ENCODE measurements around the gene ATP11C. TPM values are rescaled to one million over a fixed set of nuclear protein-coding genes. Genes with fewer than 3 reads are reported as not detected.
"Not testable (repeated sequence)": the region's sequence is repeated elsewhere in the genome, so short reads cannot be mapped to it uniquely, and the experiment has no call there.

Gene ATP11C
- total and polyA plus RNA-seq, 2 donors, result 14.6 to 21.6 TPM

GRCh38 chrX:139930916-139931645 lies 1.8 kb downstream of the ATP11C start:
- DNase-seq (ENCODE audit: low read depth in 6 of 9, low spot score in 9 of 9), result peak in 6 of 9 donors; percentile 1 to 45 (median 10)
- Histone ChIP-seq H3K4me3 (ENCODE audit: low read length in 2 of 2) (peak overlapping the region; percentile 62 to 69), H3K9me3 (ENCODE audit: control insufficient read depth in 2 of 2, insufficient read depth in 1 of 2, low read length in 1 of 2) (no peaks in the 10 kb centered on the region), H3K27ac (ENCODE audit: low read depth in 1 of 2, low read length in 1 of 2) (no peak overlapping the region), H3K4me1 (ENCODE audit: control insufficient read depth in 2 of 2, insufficient read depth in 2 of 2, low read length in 2 of 2) (peaks cover 2 to 7% of the 10 kb centered on the region in 2 donors), H3K36me3 (ENCODE audit: control insufficient read depth in 2 of 2, insufficient read depth in 2 of 2, low read length in 1 of 2) (no peaks in the 10 kb centered on the region), H3K27me3 (ENCODE audit: control insufficient read depth in 2 of 2, insufficient read depth in 1 of 2, low read length in 1 of 2) (no peaks in the 10 kb centered on the region)
- 2% methylated on average over 27 of the region's 27 CpGs for WGBS

DNA sequence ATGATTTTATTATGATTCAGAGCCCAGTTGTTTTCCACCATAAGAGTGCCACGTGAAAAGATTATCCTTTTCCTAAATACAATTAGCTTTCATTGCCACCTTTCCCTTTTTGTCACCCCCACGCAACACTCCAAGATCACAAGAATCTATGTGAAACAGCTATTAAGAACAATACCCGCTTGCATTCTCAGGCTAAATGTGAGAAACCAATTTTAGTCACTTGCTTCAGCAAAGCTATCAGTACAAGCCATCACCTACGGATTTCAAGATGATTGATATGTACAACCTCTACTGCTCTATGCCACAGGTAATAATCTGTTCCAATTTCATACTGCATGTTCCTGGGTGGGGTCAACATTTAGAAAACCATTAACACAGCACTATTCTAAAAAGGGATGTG lies 2.5 kb downstream of the ATP11C start:
- 83% methylated on average over 4 of the region's 4 CpGs for WGBS
- H3K4me3 ChIP-seq (ENCODE audit: low read length in 2 of 2), result no peak overlapping the region
- DNase-seq (ENCODE audit: low read depth in 6 of 9, low spot score in 9 of 9), result no peak

DNA sequence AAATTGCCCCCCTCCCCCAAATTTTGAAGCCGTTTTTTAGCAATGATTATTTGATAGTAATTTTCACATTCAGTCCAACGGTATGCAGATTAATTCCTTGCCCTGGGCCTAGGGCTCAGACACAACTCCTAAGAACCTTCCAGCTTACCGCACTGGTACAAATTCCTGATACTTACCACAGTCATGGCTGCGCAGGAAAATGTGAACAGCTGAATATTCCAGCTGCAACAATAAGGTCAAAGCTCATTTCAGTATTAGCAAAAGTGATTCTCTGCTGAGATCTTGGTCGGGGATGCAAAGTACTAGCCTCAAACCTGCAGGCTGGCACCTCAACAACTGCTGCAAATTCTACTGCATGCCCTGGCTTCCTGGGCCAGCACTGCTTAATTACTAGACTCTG lies 3.0 kb downstream of the ATP11C start:
- no peak overlapping the region for H3K27ac ChIP-seq (ENCODE audit: low read depth in 1 of 2, low read length in 1 of 2)
- H3K36me3 ChIP-seq (ENCODE audit: control insufficient read depth in 2 of 2, insufficient read depth in 2 of 2, low read length in 1 of 2), result no peaks in the 10 kb centered on the region
- H3K4me1 ChIP-seq (ENCODE audit: control insufficient read depth in 2 of 2, insufficient read depth in 2 of 2, low read length in 2 of 2), result peaks cover 2 to 7% of the 10 kb centered on the region in 2 donors
- no peak overlapping the region for H3K4me3 ChIP-seq (ENCODE audit: low read length in 2 of 2)
- no peak for DNase-seq (ENCODE audit: low read depth in 6 of 9, low spot score in 9 of 9)
- H3K27me3 ChIP-seq (ENCODE audit: control insufficient read depth in 2 of 2, insufficient read depth in 1 of 2, low read length in 1 of 2), result no peaks in the 10 kb centered on the region
- no peaks in the 10 kb centered on the region for H3K9me3 ChIP-seq (ENCODE audit: control insufficient read depth in 2 of 2, insufficient read depth in 1 of 2, low read length in 1 of 2)
- 94% methylated on average over 5 of the region's 5 CpGs for WGBS

More for the DNA sequence above, 2.5 kb downstream of the ATP11C start:
- Histone ChIP-seq H3K27me3 (ENCODE audit: control insufficient read depth in 2 of 2, insufficient read depth in 1 of 2, low read length in 1 of 2) (no peaks in the 10 kb centered on the region), H3K4me1 (ENCODE audit: control insufficient read depth in 2 of 2, insufficient read depth in 2 of 2, low read length in 2 of 2) (peaks cover 2 to 7% of the 10 kb centered on the region in 2 donors), H3K9me3 (ENCODE audit: control insufficient read depth in 2 of 2, insufficient read depth in 1 of 2, low read length in 1 of 2) (no peaks in the 10 kb centered on the region), H3K36me3 (ENCODE audit: control insufficient read depth in 2 of 2, insufficient read depth in 2 of 2, low read length in 1 of 2) (no peaks in the 10 kb centered on the region), H3K27ac (ENCODE audit: low read depth in 1 of 2, low read length in 1 of 2) (no peak overlapping the region)

DNA sequence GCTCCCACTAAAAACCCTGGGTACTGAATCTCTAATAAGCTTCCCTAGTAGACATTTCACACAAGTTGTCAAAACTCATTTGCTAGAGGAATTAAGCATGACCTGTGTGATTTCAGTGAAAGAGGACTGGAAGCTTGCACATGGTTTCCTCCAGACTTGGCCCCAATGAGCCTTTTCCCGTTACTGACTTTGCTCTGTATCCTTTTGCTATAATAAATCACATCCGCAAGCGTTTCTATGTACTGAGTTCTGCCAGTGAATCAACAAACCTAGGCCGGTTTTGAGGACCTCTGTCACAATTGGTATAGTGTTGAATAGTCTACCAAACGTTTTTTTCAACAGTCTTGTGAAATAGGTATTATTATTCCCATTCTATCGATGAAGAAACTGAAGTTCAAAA lies 8.2 kb downstream of the ATP11C start:
- no peaks in the 10 kb centered on the region for H3K4me1 ChIP-seq (ENCODE audit: control insufficient read depth in 2 of 2, insufficient read depth in 2 of 2, low read length in 2 of 2)
- H3K9me3 ChIP-seq (ENCODE audit: control insufficient read depth in 2 of 2, insufficient read depth in 1 of 2, low read length in 1 of 2), result no peaks in the 10 kb centered on the region
- no peak for DNase-seq (ENCODE audit: low read depth in 6 of 9, low spot score in 9 of 9)
- H3K36me3 ChIP-seq (ENCODE audit: control insufficient read depth in 2 of 2, insufficient read depth in 2 of 2, low read length in 1 of 2), result no peaks in the 10 kb centered on the region
- no peak overlapping the region for H3K27ac ChIP-seq (ENCODE audit: low read depth in 1 of 2, low read length in 1 of 2)
- H3K27me3 ChIP-seq (ENCODE audit: control insufficient read depth in 2 of 2, insufficient read depth in 1 of 2, low read length in 1 of 2), result no peaks in the 10 kb centered on the region
- WGBS, result 80% methylated on average over 6 of the region's 6 CpGs
- no peak overlapping the region for H3K4me3 ChIP-seq (ENCODE audit: low read length in 2 of 2)

GRCh38 chrX:139924069-139924695 lies 8.7 kb downstream of the ATP11C start:
- Histone ChIP-seq H3K4me3 (ENCODE audit: low read length in 2 of 2) (no peak overlapping the region), H3K27me3 (ENCODE audit: control insufficient read depth in 2 of 2, insufficient read depth in 1 of 2, low read length in 1 of 2) (no peaks in the 10 kb centered on the region), H3K9me3 (ENCODE audit: control insufficient read depth in 2 of 2, insufficient read depth in 1 of 2, low read length in 1 of 2) (no peaks in the 10 kb centered on the region), H3K4me1 (ENCODE audit: control insufficient read depth in 2 of 2, insufficient read depth in 2 of 2, low read length in 2 of 2) (no peaks in the 10 kb centered on the region), H3K36me3 (ENCODE audit: control insufficient read depth in 2 of 2, insufficient read depth in 2 of 2, low read length in 1 of 2) (no peaks in the 10 kb centered on the region), H3K27ac (ENCODE audit: low read depth in 1 of 2, low read length in 1 of 2) (no peak overlapping the region)
- DNase-seq (ENCODE audit: low read depth in 6 of 9, low spot score in 9 of 9), result no peak
- WGBS, result 67% methylated on average over 5 of the region's 5 CpGs

- H3K4me1 ChIP-seq (ENCODE audit: control insufficient read depth in 2 of 2, insufficient read depth in 2 of 2, low read length in 2 of 2); DNase-seq (ENCODE audit: low read depth in 6 of 9, low spot score in 9 of 9); H3K27ac ChIP-seq (ENCODE audit: low read depth in 1 of 2, low read length in 1 of 2); H3K9me3 ChIP-seq (ENCODE audit: control insufficient read depth in 2 of 2, insufficient read depth in 1 of 2, low read length in 1 of 2); H3K36me3 ChIP-seq (ENCODE audit: control insufficient read depth in 2 of 2, insufficient read depth in 2 of 2, low read length in 1 of 2); H3K4me3 ChIP-seq (ENCODE audit: low read length in 2 of 2); H3K27me3 ChIP-seq (ENCODE audit: control insufficient read depth in 2 of 2, insufficient read depth in 1 of 2, low read length in 1 of 2): not testable (repeated sequence)
- WGBS, result 98% methylated on average over 6 of the region's 6 CpGs
Measured at GRCh38 chrX:139921142-139921541, 11.7 kb downstream of the ATP11C start.

- no peaks in the 10 kb centered on the region for H3K27me3 ChIP-seq (ENCODE audit: control insufficient read depth in 2 of 2, insufficient read depth in 1 of 2, low read length in 1 of 2)
- H3K9me3 ChIP-seq (ENCODE audit: control insufficient read depth in 2 of 2, insufficient read depth in 1 of 2, low read length in 1 of 2), result no peaks in the 10 kb centered on the region
- no peak for DNase-seq (ENCODE audit: low read depth in 6 of 9, low spot score in 9 of 9)
- no peaks in the 10 kb centered on the region for H3K36me3 ChIP-seq (ENCODE audit: control insufficient read depth in 2 of 2, insufficient read depth in 2 of 2, low read length in 1 of 2)
- H3K4me3 ChIP-seq (ENCODE audit: low read length in 2 of 2), result no peak overlapping the region
- WGBS, result 91% methylated on average over 1 of the region's 1 CpG
- H3K4me1 ChIP-seq (ENCODE audit: control insufficient read depth in 2 of 2, insufficient read depth in 2 of 2, low read length in 2 of 2), result no peaks in the 10 kb centered on the region
- no peak overlapping the region for H3K27ac ChIP-seq (ENCODE audit: low read depth in 1 of 2, low read length in 1 of 2)
Measured at GRCh38 chrX:139920316-139920715, 12.5 kb downstream of the ATP11C start.

- H3K36me3 ChIP-seq (ENCODE audit: control insufficient read depth in 2 of 2, insufficient read depth in 2 of 2, low read length in 1 of 2), result no peaks in the 10 kb centered on the region
- no peak overlapping the region for H3K27ac ChIP-seq (ENCODE audit: low read depth in 1 of 2, low read length in 1 of 2)
- H3K27me3 ChIP-seq (ENCODE audit: control insufficient read depth in 2 of 2, insufficient read depth in 1 of 2, low read length in 1 of 2), result no peaks in the 10 kb centered on the region
- WGBS, result 100% methylated on average over 1 of the region's 1 CpG
- no peaks in the 10 kb centered on the region for H3K9me3 ChIP-seq (ENCODE audit: control insufficient read depth in 2 of 2, insufficient read depth in 1 of 2, low read length in 1 of 2)
- no peak for DNase-seq (ENCODE audit: low read depth in 6 of 9, low spot score in 9 of 9)
- no peaks in the 10 kb centered on the region for H3K4me1 ChIP-seq (ENCODE audit: control insufficient read depth in 2 of 2, insufficient read depth in 2 of 2, low read length in 2 of 2)
- H3K4me3 ChIP-seq (ENCODE audit: low read length in 2 of 2), result no peak overlapping the region
Measured at GRCh38 chrX:139914421-139914820, 18.4 kb downstream of the ATP11C start.

GRCh38 chrX:139909712-139910111 lies 23.1 kb downstream of the ATP11C start:
- Histone ChIP-seq H3K27ac (ENCODE audit: low read depth in 1 of 2, low read length in 1 of 2) (no peak overlapping the region), H3K27me3 (ENCODE audit: control insufficient read depth in 2 of 2, insufficient read depth in 1 of 2, low read length in 1 of 2) (no peaks in the 10 kb centered on the region), H3K4me1 (ENCODE audit: control insufficient read depth in 2 of 2, insufficient read depth in 2 of 2, low read length in 2 of 2) (no peaks in the 10 kb centered on the region), H3K4me3 (ENCODE audit: low read length in 2 of 2) (no peak overlapping the region), H3K36me3 (ENCODE audit: control insufficient read depth in 2 of 2, insufficient read depth in 2 of 2, low read length in 1 of 2) (no peaks in the 10 kb centered on the region), H3K9me3 (ENCODE audit: control insufficient read depth in 2 of 2, insufficient read depth in 1 of 2, low read length in 1 of 2) (no peaks in the 10 kb centered on the region)
- WGBS, result 22% methylated on average over 3 of the region's 3 CpGs
- DNase-seq (ENCODE audit: low read depth in 6 of 9, low spot score in 9 of 9), result no peak

All from thymus (tissue), 11 donors.